Erythroblast (primary cell): ENCODE measurements around the gene LILRB2.

Experiments
- GATA1 ChIP-seq: IDR thresholded peaks from 2 replicates; pipeline ENCODE4 v1.6.1; 2011; ENCODE audit warnings: low read depth, mild to moderate bottlenecking, control low read depth, low read length, moderate library complexity
- POLR2A ChIP-seq: IDR thresholded peaks from 2 replicates; pipeline ENCODE4 v1.6.1; 2011; ENCODE audit warnings: mild to moderate bottlenecking, low read length

- TF ChIP-seq POLR2A (no peak), GATA1 (no peak)
These were observed 24.2 kb upstream of the LILRB2 start for GRCh38 chr19:54305141-54305540.
